Activated naive CD4-positive, alpha-beta T cell treated with anti-CD3 and anti-CD28 coated beads, Interleukin-2, amount 10 ng/mL, durations not matched to agents 7 days and 5 days (primary cell): ENCODE results near the gene IFITM5.
"Not testable (repeated sequence)": the region's sequence is repeated elsewhere in the genome, so short reads cannot be mapped to it uniquely, and the experiment has no call there.

Experiments
- CTCF ChIA-PET: fragments of 350-600 bp; sonication (Branson Sonifier 250); formaldehyde crosslinking; loops from one replicate; lab custom pipeline; 2021; ENCODE audit warnings: antibody characterized with exemption; lab: Charles Lee
- DNase-seq: peaks from one replicate; pipeline ENCODE4 v3.0.0-alpha.2; 2020
- H3K27ac Mint-ChIP-seq: one replicate; pipeline ENCODE4 v1.8.0; 2021; ENCODE audit warnings: mild to moderate bottlenecking, moderate library complexity, mixed read lengths
- H3K27me3 Mint-ChIP-seq: one replicate; pipeline ENCODE4 v1.8.0; 2021; ENCODE audit warnings: mild to moderate bottlenecking, mixed read lengths
- H3K36me3 Mint-ChIP-seq: one replicate; pipeline ENCODE4 v1.8.0; 2021; ENCODE audit warnings: mixed read lengths
- H3K4me1 Mint-ChIP-seq: one replicate; pipeline ENCODE4 v1.8.0; 2021; ENCODE audit warnings: mixed read lengths
- H3K4me3 Mint-ChIP-seq: one replicate; pipeline ENCODE4 v1.8.0; 2021; ENCODE audit warnings: mild to moderate bottlenecking, moderate library complexity, mixed read lengths
- H3K9me3 Mint-ChIP-seq: one replicate; pipeline ENCODE4 v1.8.0; 2021; ENCODE audit warnings: mixed read lengths

IFITM5 gene

GRCh38 chr11:324156-324555 lies 24.8 kb upstream of the IFITM5 start:
- Mint-ChIP-seq H3K27ac (no peak overlapping the region), H3K36me3 (peaks cover 10% of the 10 kb centered on the region), H3K4me3 (no peak overlapping the region), H3K4me1 (peaks cover 64% of the 10 kb centered on the region), H3K27me3 (peaks cover 12% of the 10 kb centered on the region), H3K9me3 (no peaks in the 10 kb centered on the region)
- CTCF ChIA-PET = no interaction called here
- no peak for DNase-seq

GRCh38 chr11:319888-320273 lies 20.6 kb upstream of the IFITM5 start:
- Mint-ChIP-seq H3K4me3 (peak overlapping the region; percentile 72), H3K27me3 (peaks cover 12% of the 10 kb centered on the region), H3K36me3 (peaks cover 32% of the 10 kb centered on the region), H3K27ac (peak overlapping the region; percentile 83), H3K4me1 (peaks cover 39% of the 10 kb centered on the region)
- H3K9me3 Mint-ChIP-seq, CTCF ChIA-PET, DNase-seq: not testable (repeated sequence)

GRCh38 chr11:319121-319887 lies 20.0 kb upstream of the IFITM5 start:
- H3K36me3 Mint-ChIP-seq = peaks cover 38% of the 10 kb centered on the region
- H3K4me3 Mint-ChIP-seq = peak overlapping the region; percentile 72
- DNase-seq = peak; percentile 47
- not testable (repeated sequence) for H3K9me3 Mint-ChIP-seq
- H3K27me3 Mint-ChIP-seq = peaks cover 12% of the 10 kb centered on the region
- CTCF ChIA-PET = interaction anchor here (1.1 kb wide), 1 partner anchor 9 kb away, joined by 6 read pairs; no protein-coding TSS in a partner anchor
- peaks cover 33% of the 10 kb centered on the region for H3K4me1 Mint-ChIP-seq
- H3K27ac Mint-ChIP-seq = peak overlapping the region; percentile 83

- CTCF ChIA-PET = interaction anchor here (1.1 to 2.2 kb wide), 2 partner anchors 9 to 37 kb away, joined by 6 to 15 read pairs; no protein-coding TSS in a partner anchor
- peak overlapping the region; percentile 72 for H3K4me3 Mint-ChIP-seq
These were observed 19.2 kb upstream of the IFITM5 start for GRCh38 chr11:318405-319120.

GRCh38 chr11:317668-318404 lies 18.5 kb upstream of the IFITM5 start:
- Mint-ChIP-seq H3K4me1 (peaks cover 36% of the 10 kb centered on the region), H3K27ac (peak overlapping the region; percentile 97), H3K4me3 (peak overlapping the region; percentile 83), H3K27me3 (peaks cover 12% of the 10 kb centered on the region), H3K36me3 (peaks cover 49% of the 10 kb centered on the region)
- CTCF ChIA-PET = interaction anchor here (0.9 to 3.4 kb wide), 5 partner anchors 11 to 201 kb away, joined by 3 to 15 read pairs (median 12); partner anchors contain the start of gene IFITM2
- H3K9me3 Mint-ChIP-seq = not testable (repeated sequence)
- peak; percentile 30 for DNase-seq

More at GRCh38 chr11:318405-319120, 19.2 kb upstream of the IFITM5 start:
- H3K27ac Mint-ChIP-seq, H3K9me3 Mint-ChIP-seq: not testable (repeated sequence)
- Mint-ChIP-seq H3K4me1 (peaks cover 30% of the 10 kb centered on the region), H3K27me3 (peaks cover 12% of the 10 kb centered on the region), H3K36me3 (peaks cover 45% of the 10 kb centered on the region)
- DNase-seq = peak; percentile 28

GRCh38 chr11:316891-317301 lies 17.6 kb upstream of the IFITM5 start:
- peaks cover 49% of the 10 kb centered on the region for H3K36me3 Mint-ChIP-seq
- H3K4me3 Mint-ChIP-seq = peak overlapping the region; percentile 83
- H3K9me3 Mint-ChIP-seq = no peaks in the 10 kb centered on the region
- H3K4me1 Mint-ChIP-seq = peaks cover 39% of the 10 kb centered on the region
- DNase-seq = no peak
- peaks cover 12% of the 10 kb centered on the region for H3K27me3 Mint-ChIP-seq
- peak overlapping the region; percentile 97 for H3K27ac Mint-ChIP-seq
- CTCF ChIA-PET = interaction anchor here (0.9 to 3.4 kb wide), 5 partner anchors 10 to 202 kb away, joined by 3 to 15 read pairs (median 12); partner anchors contain the start of gene IFITM2

GRCh38 chr11:316031-316701 lies 16.8 kb upstream of the IFITM5 start:
- Mint-ChIP-seq H3K27ac (peak overlapping the region; percentile 97), H3K4me3 (peak overlapping the region; percentile 83), H3K9me3 (no peaks in the 10 kb centered on the region), H3K4me1 (peaks cover 40% of the 10 kb centered on the region), H3K27me3 (peaks cover 12% of the 10 kb centered on the region), H3K36me3 (peaks cover 49% of the 10 kb centered on the region)
- CTCF ChIA-PET = interaction anchor here (2.2 to 3.4 kb wide), 3 partner anchors 10 to 65 kb away, joined by 12 to 15 read pairs (median 15); partner anchors contain the start of gene IFITM2
- peak; percentile 65 for DNase-seq

- H3K9me3 Mint-ChIP-seq = no peaks in the 10 kb centered on the region
- peak overlapping the region; percentile 83 for H3K4me3 Mint-ChIP-seq
- H3K27ac Mint-ChIP-seq = peak overlapping the region; percentile 95
- peak; percentile 27 for DNase-seq
- H3K36me3 Mint-ChIP-seq = peaks cover 49% of the 10 kb centered on the region
- peaks cover 12% of the 10 kb centered on the region for H3K27me3 Mint-ChIP-seq
- CTCF ChIA-PET = interaction anchor here (0.9 to 3.4 kb wide), 3 partner anchors 9 to 65 kb away, joined by 3 to 15 read pairs (median 12); partner anchors contain the start of gene IFITM2
- H3K4me1 Mint-ChIP-seq = peaks cover 35% of the 10 kb centered on the region
These were observed 16.2 kb upstream of the IFITM5 start for GRCh38 chr11:315516-315994.

GRCh38 chr11:315051-315481 lies 15.7 kb upstream of the IFITM5 start:
- Mint-ChIP-seq H3K36me3 (peaks cover 45% of the 10 kb centered on the region), H3K4me1 (peaks cover 30% of the 10 kb centered on the region), H3K27me3 (peaks cover 8% of the 10 kb centered on the region), H3K27ac (peak overlapping the region; percentile 95), H3K9me3 (no peaks in the 10 kb centered on the region), H3K4me3 (peak overlapping the region; percentile 83)
- CTCF ChIA-PET = interaction anchor here (0.9 to 3.4 kb wide), 3 partner anchors 8 to 64 kb away, joined by 3 to 15 read pairs (median 12); partner anchors contain the start of gene IFITM2
- DNase-seq = peak; percentile 38

- H3K9me3 Mint-ChIP-seq, CTCF ChIA-PET, H3K27me3 Mint-ChIP-seq, DNase-seq: not testable (repeated sequence)
- Mint-ChIP-seq H3K36me3 (peaks cover 45% of the 10 kb centered on the region), H3K4me1 (peaks cover 27% of the 10 kb centered on the region), H3K27ac (peak overlapping the region; percentile 95), H3K4me3 (peak overlapping the region; percentile 83)
These were observed 15.2 kb upstream of the IFITM5 start for GRCh38 chr11:314554-314875.

GRCh38 chr11:313787-314553 lies 14.6 kb upstream of the IFITM5 start, which contains the start of gene IFITM1:
IFITM1 (plus strand) TSS chr11:314040; CDS start chr11:314171, 131 bp downstream.
- Mint-ChIP-seq H3K27ac (peak within 1 kb of the TSS; percentile 95), H3K4me1 (peaks cover 28% of the 10 kb centered on the region), H3K9me3 (no peaks in the 10 kb centered on the region), H3K27me3 (no peaks in the 10 kb centered on the region), H3K4me3 (peak within 1 kb of the TSS; percentile 83), H3K36me3 (peaks cover 49% of the 10 kb centered on the region)
- CTCF ChIA-PET = no interaction called here
- peak; percentile 86 for DNase-seq

- CTCF ChIA-PET = interaction anchor here (1.5 kb wide), 1 partner anchor 63 kb away, joined by 7 read pairs; no protein-coding TSS in a partner anchor
- H3K9me3 Mint-ChIP-seq = no peaks in the 10 kb centered on the region
- H3K36me3 Mint-ChIP-seq = peaks cover 51% of the 10 kb centered on the region
These were observed 14.0 kb upstream of the IFITM5 start for GRCh38 chr11:313304-313786.

More at GRCh38 chr11:313304-313786, 14.0 kb upstream of the IFITM5 start:
- DNase-seq = no peak
- Mint-ChIP-seq H3K4me3 (peak overlapping the region; percentile 83), H3K27ac (peak overlapping the region; percentile 95), H3K4me1 (peaks cover 28% of the 10 kb centered on the region), H3K27me3 (no peaks in the 10 kb centered on the region)
